Right cardiac atrium (tissue), 5 donors: ENCODE results near the gene TRABD2B. TPM values are rescaled to one million over a fixed set of nuclear protein-coding genes. Genes with fewer than 3 reads are reported as not detected.
A peak's percentile ranks its signal among the peaks of the same experiment; 100 is the strongest.
"Not testable (repeated sequence)": the region's sequence is repeated elsewhere in the genome, so short reads cannot be mapped to it uniquely, and the experiment has no call there.

Source experiments
- ATAC-seq, 2 donors: fragments of 200-7000 bp; cut with Tn5 transposase; one replicate each; pipeline versions ENCODE4 v1.8.0 to v1.9.1; 2020; ENCODE audit warnings: moderate library complexity in 2 of 2, mild to moderate bottlenecking in 1 of 2
- DNase-seq, 3 donors: peaks; one replicate each; pipeline ENCODE4 v3.0.0-alpha.2; 2020
- H3K27ac ChIP-seq: one replicate; pipeline ENCODE4 v1.5.1; 2013; ENCODE audit warnings: mild to moderate bottlenecking, low read length, control low read depth, moderate library complexity
- H3K27me3 ChIP-seq: one replicate; pipeline ENCODE4 v1.6.1; 2013; ENCODE audit not compliant: control insufficient read depth, insufficient read depth
- H3K4me1 ChIP-seq: one replicate; pipeline ENCODE4 v1.6.1; 2013; ENCODE audit warnings: low read length; ENCODE audit not compliant: control insufficient read depth, insufficient read depth
- H3K4me3 ChIP-seq: one replicate; pipeline ENCODE4 v1.5.1; 2013; ENCODE audit warnings: low read length, control low read depth
- H3K9me3 ChIP-seq: one replicate; pipeline ENCODE4 v1.6.1; 2013; ENCODE audit warnings: low read length; ENCODE audit not compliant: control insufficient read depth
- WGBS: extraction: QIAGEN DNeasy Blood & Tissue Kit; methylation state at CpG from one replicate; pipeline ENCODE4 v1.1.7; 2013; 5-methylcytosine and 5-hydroxymethylcytosine counted together
- intact Hi-C, 4 donors: fragments of 100-400 bp; cut with DNase I; formaldehyde crosslinking; loops; one replicate each; pipeline versions ENCODE4 v1.11.0 to v1.14.0; 2022 to 2023
- polyA plus RNA-seq: library from polyadenylated mRNA; stranded (reverse); fragments of 200-250 nt; gene quantifications from one replicate; pipeline ENCODE4 v1.2.3, GENCODE V29; 2013
- total RNA-seq, 4 donors: library from RNA; stranded (reverse); fragmentation: NEBNext Ultra II Directional; extraction: Animal tissue kit (Norgen Biotek cat#: 25700); gene quantifications; one replicate each; pipeline ENCODE4 v1.2.1, GENCODE V29; 2021
- donor health status: healthy with polysubstance abuse.
- donor health status: DM: no; HTN: yes; CAD: no.
- donor health status: DM: no; HTN: no; CAD: no.
- donor health status: DM: no; HTN: yes; CAD: no; lungs with severe emphysema.
- donor health status: DM: yes; HTN: yes; CAD: no.

The TRABD2B gene
- total and polyA plus RNA-seq, 5 donors: 6.7 to 23.7 (median 17.8) TPM

DNA sequence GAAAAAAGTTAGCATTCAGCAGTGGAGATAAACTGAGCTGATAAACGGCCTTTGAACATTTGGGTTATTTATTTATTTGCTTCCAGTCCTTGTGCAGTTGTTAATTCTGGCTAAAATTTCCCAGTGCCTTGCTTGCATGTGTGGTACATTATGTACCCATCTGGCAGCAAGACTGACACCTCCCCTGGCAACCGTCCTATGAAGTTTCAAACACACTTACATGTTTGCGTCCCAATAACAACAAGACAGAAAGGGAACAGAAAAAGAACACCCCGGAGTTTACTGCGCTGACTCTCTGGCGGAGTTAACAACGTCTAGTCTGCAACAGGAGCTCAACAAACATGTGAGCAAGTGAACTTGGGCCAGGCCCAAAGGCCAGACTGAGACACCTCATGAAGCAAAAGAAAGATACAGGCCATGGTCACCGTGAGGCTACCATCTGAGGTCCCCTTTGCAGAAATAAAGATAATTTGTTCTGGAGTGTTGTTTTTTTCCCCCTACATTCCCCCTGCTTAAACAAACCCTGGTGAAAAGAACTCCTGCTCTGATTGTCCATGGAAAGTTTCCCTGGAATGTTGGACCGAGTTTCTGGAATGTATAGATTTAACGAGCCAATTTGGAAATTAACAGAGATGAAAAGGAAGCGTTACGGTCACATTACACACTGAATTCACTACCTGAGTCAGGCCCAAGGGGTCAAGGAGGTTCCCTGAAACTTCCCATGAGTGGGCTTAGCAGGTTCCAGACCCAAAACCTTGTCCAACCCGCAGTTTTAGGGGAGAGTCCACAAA lies 33.4 kb downstream of the TRABD2B start:
- Histone ChIP-seq H3K4me1 (peaks cover 2% of the 10 kb centered on the region), H3K9me3 (no peaks in the 10 kb centered on the region), H3K27me3 (no peaks in the 10 kb centered on the region), H3K4me3 (no peak overlapping the region), H3K27ac (peak overlapping the region; percentile 88)
- 36% methylated on average over 13 of the region's 13 CpGs for WGBS
- intact Hi-C loops: no loop called here
- ATAC-seq: peak; percentile 87 to 89
- DNase-seq: peak in 2 of 3 donors; percentile 44 to 76

DNA sequence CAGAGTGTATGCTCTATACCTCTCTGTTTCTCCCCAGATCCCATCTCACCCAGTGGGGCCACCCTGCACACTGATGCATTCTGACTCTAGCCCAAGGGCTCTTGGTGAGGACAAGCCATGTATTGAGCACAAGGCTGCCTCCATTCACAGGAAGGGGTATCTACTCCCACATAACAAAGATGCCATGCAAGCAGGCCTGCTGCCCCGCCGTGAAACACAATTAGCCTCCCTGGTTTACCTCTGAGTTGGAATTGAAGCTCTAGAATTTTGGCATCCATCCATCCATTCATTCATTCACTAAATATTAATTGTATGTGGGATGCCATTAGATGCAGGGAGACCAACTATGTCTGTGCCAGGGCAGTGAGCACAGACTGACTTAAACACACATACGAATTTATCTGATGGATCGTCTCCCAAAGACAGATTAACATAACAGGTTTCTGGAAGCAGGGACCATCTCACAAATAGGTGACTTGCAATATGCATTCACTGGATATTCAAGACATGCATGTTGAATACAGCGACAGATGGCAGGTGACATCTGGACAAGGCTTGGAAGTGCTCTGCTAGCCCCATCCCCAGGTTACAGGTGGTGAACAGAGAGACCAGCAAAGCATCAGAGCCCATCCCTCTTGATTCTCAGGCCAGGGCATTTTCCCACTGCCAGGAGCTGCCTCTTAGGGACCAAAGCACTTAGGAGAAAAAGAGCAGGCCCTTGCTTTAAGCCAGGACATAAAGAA lies 34.3 kb downstream of the TRABD2B start:
- peaks cover 2% of the 10 kb centered on the region for H3K4me1 ChIP-seq
- ATAC-seq (peak; percentile 13 to 36), DNase-seq (no peak)
- H3K27me3 ChIP-seq: no peaks in the 10 kb centered on the region
- H3K4me3 ChIP-seq: no peak overlapping the region
- peak overlapping the region; percentile 84 for H3K27ac ChIP-seq
- intact Hi-C loops: no loop called here
- H3K9me3 ChIP-seq: no peaks in the 10 kb centered on the region
- 80% methylated on average over 5 of the region's 5 CpGs for WGBS

DNA sequence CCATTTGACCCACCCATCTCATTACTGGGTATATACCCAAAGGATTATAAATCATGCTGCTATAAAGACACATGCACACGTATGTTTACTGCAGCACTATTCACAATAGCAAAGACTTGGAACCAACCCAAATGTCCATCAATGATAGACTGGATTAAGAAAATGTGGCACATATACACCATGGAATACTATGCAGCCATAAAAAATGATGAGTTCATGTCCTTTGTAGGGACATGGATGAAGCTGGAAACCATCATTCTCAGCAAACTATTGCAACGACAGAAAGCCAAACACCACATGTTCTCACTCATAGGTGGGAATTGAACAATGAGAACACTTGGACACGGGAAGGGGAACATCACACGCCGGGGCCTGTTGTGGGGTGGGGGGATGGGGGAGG lies 35.4 kb downstream of the TRABD2B start:
- H3K4me3 ChIP-seq, H3K27ac ChIP-seq, ATAC-seq, DNase-seq, H3K27me3 ChIP-seq, H3K4me1 ChIP-seq, H3K9me3 ChIP-seq, intact Hi-C loops: not testable (repeated sequence)
- WGBS: 94% methylated on average over 5 of the region's 5 CpGs

DNA sequence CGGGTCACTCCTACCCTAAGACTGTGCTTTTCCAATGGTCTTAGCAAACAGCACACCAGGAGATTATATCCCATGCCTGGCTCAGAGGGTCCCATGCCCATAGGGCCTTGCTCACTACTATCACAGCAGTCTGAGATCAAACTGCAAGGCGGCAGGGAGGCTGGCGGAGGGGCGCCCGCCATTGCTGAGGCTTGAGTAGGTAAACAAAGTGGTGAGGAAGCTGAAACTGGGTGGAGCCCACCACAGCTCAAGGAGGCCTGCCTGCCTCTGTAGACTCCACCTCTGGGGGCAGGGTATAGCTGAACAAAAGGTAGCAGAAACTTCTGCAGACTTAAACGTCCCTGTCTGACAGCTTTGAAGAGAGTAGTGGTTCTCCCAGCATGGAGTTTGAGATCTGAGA lies 40.7 kb downstream of the TRABD2B start:
- WGBS: 90% methylated on average over 6 of the region's 6 CpGs
- H3K4me1 ChIP-seq: peaks cover 12% of the 10 kb centered on the region
- intact Hi-C loops, H3K27ac ChIP-seq, H3K9me3 ChIP-seq, H3K4me3 ChIP-seq, H3K27me3 ChIP-seq, ATAC-seq, DNase-seq: not testable (repeated sequence)

DNA sequence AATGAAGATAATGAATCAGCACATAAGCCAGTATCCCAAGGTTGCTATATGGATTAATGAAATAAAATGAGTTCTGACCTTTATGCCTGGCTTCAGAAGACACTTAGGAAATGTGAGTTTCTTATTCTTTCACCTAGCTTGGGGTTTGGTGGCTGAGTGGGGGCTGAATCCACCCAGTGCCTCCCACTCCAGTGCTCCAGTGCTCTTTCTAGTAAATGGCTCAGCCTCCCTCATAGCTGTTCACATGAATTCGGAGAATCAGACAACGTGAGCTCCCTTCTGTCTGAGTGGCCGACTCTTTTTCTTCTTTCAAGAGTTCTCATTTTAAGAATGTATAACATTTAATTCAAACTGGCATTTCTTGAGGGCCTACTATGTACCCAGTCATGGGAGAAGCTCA lies 43.5 kb downstream of the TRABD2B start:
- no peak overlapping the region for H3K27ac ChIP-seq
- DNase-seq (no peak), ATAC-seq (no peak)
- no peak overlapping the region for H3K4me3 ChIP-seq
- peaks cover 15% of the 10 kb centered on the region for H3K4me1 ChIP-seq
- H3K9me3 ChIP-seq: no peaks in the 10 kb centered on the region
- intact Hi-C loops: no loop called here
- 88% methylated on average over 3 of the region's 3 CpGs for WGBS
- no peaks in the 10 kb centered on the region for H3K27me3 ChIP-seq

DNA sequence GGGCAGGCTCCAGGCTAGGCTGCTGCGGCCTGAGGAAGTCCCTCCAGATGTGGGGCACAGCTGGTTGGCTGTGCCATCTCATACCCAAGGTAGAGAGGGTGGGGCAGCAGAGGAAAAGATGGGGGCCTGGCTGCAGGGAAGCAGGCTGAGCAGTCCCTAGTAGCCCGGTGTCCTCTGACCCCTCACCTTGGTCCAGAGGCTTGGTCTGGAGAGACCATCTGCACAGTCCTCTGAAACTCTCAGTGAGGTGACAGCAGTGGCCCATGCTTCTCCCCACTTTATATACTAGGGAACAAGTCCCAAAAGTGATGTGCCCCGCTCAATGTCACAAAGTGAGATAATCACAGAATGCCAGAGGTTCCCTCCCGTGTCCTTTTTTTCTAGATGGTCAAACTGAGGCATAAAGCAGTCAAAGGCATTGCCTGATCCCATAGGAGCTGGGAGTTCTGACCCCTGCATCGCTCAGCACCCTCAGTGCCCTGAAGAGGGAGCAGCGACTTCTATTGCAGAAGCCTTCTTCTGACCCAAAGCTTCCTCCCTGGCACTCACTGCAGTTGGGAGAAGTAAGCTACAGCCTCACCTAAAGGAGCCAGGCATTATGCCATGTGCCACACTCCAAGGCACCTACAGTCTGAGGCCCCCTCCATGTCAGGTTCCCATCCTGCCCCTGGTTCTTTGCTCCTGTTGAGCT lies 45.5 kb downstream of the TRABD2B start:
- ATAC-seq (no peak), DNase-seq (no peak)
- H3K27me3 ChIP-seq: no peaks in the 10 kb centered on the region
- H3K27ac ChIP-seq: no peak overlapping the region
- peaks cover 15% of the 10 kb centered on the region for H3K4me1 ChIP-seq
- H3K4me3 ChIP-seq: no peak overlapping the region
- intact Hi-C loops: no loop called here
- 76% methylated on average over 6 of the region's 6 CpGs for WGBS
- no peaks in the 10 kb centered on the region for H3K9me3 ChIP-seq

DNA sequence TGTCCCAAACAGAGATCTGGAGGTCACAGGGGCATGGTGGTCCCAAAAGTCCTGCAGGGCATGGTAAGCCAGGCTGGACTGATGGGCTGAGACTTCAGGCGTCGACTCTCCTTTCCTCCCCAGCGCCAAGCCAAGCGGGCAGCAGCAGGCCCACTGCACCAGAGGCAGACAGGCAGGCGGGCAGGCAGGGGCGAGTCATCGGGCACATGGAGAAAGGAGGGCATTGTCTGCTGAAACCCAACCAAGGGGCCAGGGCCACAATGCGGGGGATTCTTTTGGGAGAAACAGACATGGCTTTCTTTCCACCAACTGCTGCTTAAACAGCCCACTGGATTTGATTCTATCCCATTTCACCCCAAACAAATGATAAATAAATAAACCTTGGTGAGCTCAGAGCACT lies 46.2 kb downstream of the TRABD2B start:
- 88% methylated on average over 8 of the region's 8 CpGs for WGBS
- intact Hi-C loops: no loop called here

DNA sequence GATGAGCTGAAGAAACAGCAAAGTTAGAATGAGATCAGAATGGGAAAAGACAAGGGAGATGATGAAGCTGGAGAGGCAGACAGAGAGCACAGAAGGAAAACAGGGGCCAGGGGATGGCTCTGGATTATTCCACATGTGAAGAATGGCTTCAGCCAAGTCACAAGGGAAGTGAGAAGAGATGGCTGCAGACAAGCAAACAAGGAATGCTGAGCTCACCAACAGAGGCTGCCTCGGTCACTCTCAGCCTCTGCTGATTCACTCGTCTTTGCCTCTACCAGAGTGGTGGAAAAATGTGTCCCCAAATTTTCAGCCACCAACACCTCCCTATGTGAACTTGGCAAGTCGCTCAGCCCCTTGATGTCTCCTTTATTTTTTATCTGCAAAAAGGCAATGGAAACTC lies 46.7 kb downstream of the TRABD2B start:
- Histone ChIP-seq H3K4me1 (peaks cover 12% of the 10 kb centered on the region), H3K27ac (peak overlapping the region; percentile 43), H3K9me3 (no peaks in the 10 kb centered on the region), H3K27me3 (no peaks in the 10 kb centered on the region), H3K4me3 (no peak overlapping the region)
- DNase-seq (no peak), ATAC-seq (peak; percentile 35 to 51)
- WGBS: 48% methylated on average over 3 of the region's 3 CpGs
- intact Hi-C loops: no loop called here

More for the DNA sequence above, 46.2 kb downstream of the TRABD2B start:
- DNase-seq (peak in 1 of 3 donors; percentile 63), ATAC-seq (no peak)
- Histone ChIP-seq H3K4me1 (peaks cover 15% of the 10 kb centered on the region), H3K27me3 (no peaks in the 10 kb centered on the region), H3K27ac (no peak overlapping the region), H3K9me3 (no peaks in the 10 kb centered on the region), H3K4me3 (no peak overlapping the region)

DNA sequence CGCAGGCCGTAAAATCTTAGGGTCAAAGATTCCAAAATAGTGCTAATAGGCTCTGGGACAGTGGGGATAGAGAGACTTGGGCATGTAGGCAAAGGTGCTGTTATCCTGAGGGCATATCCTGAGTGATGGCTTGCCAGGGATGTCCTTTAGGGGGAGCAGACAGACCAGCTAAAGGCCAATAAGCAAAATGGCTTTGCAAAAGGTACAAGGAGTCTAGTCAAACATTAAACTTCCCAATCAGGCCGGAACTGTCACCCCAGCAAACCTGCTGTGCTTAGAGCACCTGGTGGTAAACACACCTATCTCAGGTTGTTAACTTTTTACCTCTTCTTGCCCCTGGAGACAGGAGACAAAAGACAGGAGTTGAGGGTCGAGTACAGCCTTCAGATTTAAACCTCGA lies 49.1 kb downstream of the TRABD2B start:
- intact Hi-C loops: no loop called here
- no peak overlapping the region for H3K4me3 ChIP-seq
- no peaks in the 10 kb centered on the region for H3K9me3 ChIP-seq
- H3K27me3 ChIP-seq: no peaks in the 10 kb centered on the region
- 80% methylated on average over 5 of the region's 5 CpGs for WGBS
- no peak for DNase-seq
- no peak overlapping the region for H3K27ac ChIP-seq
- no peak for ATAC-seq
- peaks cover 17% of the 10 kb centered on the region for H3K4me1 ChIP-seq

DNA sequence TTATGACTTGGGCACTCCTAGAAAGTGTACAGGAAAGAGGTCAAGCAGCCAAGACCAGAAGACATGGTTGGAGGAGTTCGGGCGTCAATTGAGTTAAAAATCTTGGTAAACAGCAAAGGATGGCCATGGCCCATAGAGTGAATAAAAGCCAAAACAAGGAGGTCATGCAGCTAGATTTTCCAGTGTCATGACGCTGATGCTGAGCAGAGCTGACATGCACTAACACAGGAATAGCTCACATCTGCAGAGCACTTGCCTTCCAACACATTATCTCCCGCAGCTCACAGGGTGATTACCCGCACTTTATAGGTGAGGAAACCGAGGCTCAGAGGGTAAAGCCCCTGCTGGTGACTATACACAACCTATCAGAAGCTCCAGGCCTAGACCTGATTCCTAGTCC lies 49.7 kb downstream of the TRABD2B start:
- H3K9me3 ChIP-seq: no peaks in the 10 kb centered on the region
- H3K4me3 ChIP-seq: no peak overlapping the region
- 82% methylated on average over 6 of the region's 6 CpGs for WGBS
- ATAC-seq (no peak), DNase-seq (no peak)
- H3K27me3 ChIP-seq: no peaks in the 10 kb centered on the region
- no peak overlapping the region for H3K27ac ChIP-seq
- peaks cover 17% of the 10 kb centered on the region for H3K4me1 ChIP-seq
- intact Hi-C loops: no loop called here

DNA sequence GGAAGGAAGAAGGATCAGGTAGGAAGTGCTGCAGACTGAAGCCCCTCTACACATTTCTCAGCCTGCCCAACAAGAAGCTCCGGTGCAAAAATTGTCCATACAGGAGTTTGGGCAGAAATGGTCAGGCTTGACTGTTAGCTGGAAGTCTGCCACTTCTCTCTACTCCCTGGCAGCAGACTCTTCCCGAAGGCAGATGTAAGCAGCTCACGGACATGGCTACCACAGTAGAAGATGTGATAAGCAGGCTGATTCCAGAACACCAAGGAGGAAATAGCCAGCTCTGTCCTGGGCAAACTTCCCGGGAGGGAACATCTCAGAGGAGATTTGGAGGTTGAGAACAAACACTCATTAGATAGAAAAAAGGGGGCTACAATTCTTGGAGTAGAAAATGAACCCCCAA lies 52.6 kb downstream of the TRABD2B start:
- intact Hi-C loops: no loop called here
- WGBS: 15% methylated on average over 4 of the region's 4 CpGs
- Histone ChIP-seq H3K9me3 (no peaks in the 10 kb centered on the region), H3K4me3 (no peak overlapping the region), H3K27me3 (no peaks in the 10 kb centered on the region), H3K4me1 (peaks cover 21% of the 10 kb centered on the region), H3K27ac (peak overlapping the region; percentile 48)
- peak in 1 of 3 donors; percentile 66 for DNase-seq
- ATAC-seq: peak; percentile 65 to 67
